Peyer's patch (tissue), 4 donors: ENCODE data around the gene TRIP11. TPM values are rescaled to one million over a fixed set of nuclear protein-coding genes. Genes with fewer than 3 reads are reported as not detected.

Experiments
- DNase-seq, 3 donors: peaks; one replicate each; pipeline ENCODE4 v3.0.0-alpha.2; 2017 to 2019
- H3K27ac ChIP-seq, 4 donors: fragments of 200-600 bp; sonication (generic); one replicate each; pipeline ENCODE4 v1.5.1; 2016 to 2019
- H3K27me3 ChIP-seq, 2 donors: fragments of 200-600 bp; sonication (generic); one replicate each; pipeline ENCODE4 v1.5.1; 2019
- H3K36me3 ChIP-seq, 3 donors: fragments of 200-600 bp; sonication (generic); one replicate each; pipeline ENCODE4 v1.5.1; 2016 to 2019
- H3K4me1 ChIP-seq, 4 donors: fragments of 200-600 bp; sonication (generic); one replicate each; pipeline ENCODE4 v1.5.1; 2016 to 2019
- H3K4me3 ChIP-seq, 4 donors: fragments of 200-600 bp; sonication (generic); 1 replicate in 3 of 4; 2 replicates in 1 of 4; pipeline ENCODE4 v1.5.1; 2016 to 2019; ENCODE audit warnings: mild to moderate bottlenecking in 1 of 4
- H3K9me3 ChIP-seq, 4 donors: fragments of 200-600 bp; sonication (generic); one replicate each; pipeline ENCODE4 v1.5.1; 2016 to 2019; ENCODE audit warnings: mild to moderate bottlenecking in 1 of 4
- CTCF ChIP-seq, 6 experiments: fragments of 450-650 bp in 4 of 6; fragments of 200-600 bp in 2 of 6; sonication (generic) in 1 of 6; IDR thresholded peaks; one replicate each; pipeline ENCODE4 v1.5.1; 2017 to 2019; ENCODE audit warnings: antibody characterized with exemption in 6 of 6, mild to moderate bottlenecking in 3 of 6, moderate library complexity in 1 of 6
- POLR2A ChIP-seq, 2 donors: fragments of 450-650 bp; IDR thresholded peaks; one replicate each; pipeline ENCODE4 v1.5.1; 2017; ENCODE audit warnings: antibody characterized with exemption in 2 of 2, mild to moderate bottlenecking in 2 of 2, moderate library complexity in 2 of 2
- total RNA-seq, 4 donors: library from RNA; depleted of rRNA; stranded (reverse); fragments of >200 nt; gene quantifications; one replicate each; pipeline ENCODE4 v1.1.0, GENCODE V29; 2016

Gene TRIP11
- total RNA-seq, 4 donors from 2014 or later = 24.0 to 74.3 (median 44.7) TPM

GRCh38 chr14:91925727-91926121 is 114.1 kb downstream of the TRIP11 start:
- Histone ChIP-seq H3K9me3 (no peaks in the 10 kb centered on the region), H3K27ac (no peak overlapping the region), H3K36me3 (no peaks in the 10 kb centered on the region), H3K4me1 (no peaks in the 10 kb centered on the region), H3K27me3 (no peaks in the 10 kb centered on the region), H3K4me3 (no peak overlapping the region)
- no peak for DNase-seq
- TF ChIP-seq CTCF (IDR thresholded peaks at IDR 0.05) (no peak), POLR2A (IDR thresholded peaks at IDR 0.05) (no peak)

- Histone ChIP-seq H3K4me3 (no peak overlapping the region), H3K9me3 (no peaks in the 10 kb centered on the region), H3K4me1 (no peaks in the 10 kb centered on the region), H3K27ac (no peak overlapping the region), H3K27me3 (no peaks in the 10 kb centered on the region), H3K36me3 (no peaks in the 10 kb centered on the region)
- TF ChIP-seq CTCF (IDR thresholded peaks at IDR 0.05) (no peak), POLR2A (IDR thresholded peaks at IDR 0.05) (no peak)
- DNase-seq = no peak
These were observed 114.7 kb downstream of the TRIP11 start for GRCh38 chr14:91925001-91925726.

DNA sequence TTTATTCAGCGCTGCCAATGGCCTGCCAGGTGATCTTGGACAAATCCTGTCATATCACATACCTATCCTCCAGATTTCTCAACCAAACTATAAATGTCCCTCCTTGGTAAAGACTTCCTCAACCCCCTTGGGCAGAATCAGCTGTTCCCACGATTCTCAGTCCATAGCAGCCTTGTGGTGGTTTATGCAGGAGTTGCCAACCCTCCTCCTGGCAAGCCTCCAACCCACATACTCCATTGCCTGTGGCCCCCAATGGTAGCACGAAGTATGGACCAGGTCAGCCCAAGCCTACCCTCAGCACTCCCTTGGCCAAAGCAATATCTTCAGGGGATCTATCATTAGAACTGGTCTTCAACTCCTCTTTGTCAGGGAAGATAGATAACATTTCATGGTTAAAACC is 119.3 kb downstream of the TRIP11 start:
- H3K36me3 ChIP-seq = no peaks in the 10 kb centered on the region
- TF ChIP-seq POLR2A (IDR thresholded peaks at IDR 0.05) (no peak), CTCF (IDR thresholded peaks at IDR 0.05) (no peak)
- no peaks in the 10 kb centered on the region for H3K4me1 ChIP-seq
- H3K4me3 ChIP-seq = no peak overlapping the region
- no peak for DNase-seq
- no peaks in the 10 kb centered on the region for H3K9me3 ChIP-seq
- H3K27ac ChIP-seq = no peak overlapping the region
- H3K27me3 ChIP-seq = no peaks in the 10 kb centered on the region

- no peak for TF ChIP-seq CTCF (IDR thresholded peaks at IDR 0.05)
- no peak for TF ChIP-seq POLR2A (IDR thresholded peaks at IDR 0.05)
- Histone ChIP-seq H3K27me3 (no peaks in the 10 kb centered on the region), H3K9me3 (no peaks in the 10 kb centered on the region), H3K4me1 (no peaks in the 10 kb centered on the region), H3K4me3 (no peak overlapping the region), H3K27ac (peak overlapping the region in 3 of 4 donors; percentile 32 to 55 (median 48)), H3K36me3 (no peaks in the 10 kb centered on the region)
- no peak for DNase-seq
These were observed 120.0 kb downstream of the TRIP11 start for GRCh38 chr14:91919814-91920213.

GRCh38 chr14:91918186-91918883 is 121.5 kb downstream of the TRIP11 start:
- TF ChIP-seq POLR2A (IDR thresholded peaks at IDR 0.05) (no peak), CTCF (IDR thresholded peaks at IDR 0.05) (no peak)
- no peak overlapping the region for H3K4me3 ChIP-seq
- DNase-seq = no peak
- H3K36me3 ChIP-seq = no peaks in the 10 kb centered on the region
- H3K27ac ChIP-seq = peak overlapping the region in 2 of 4 donors; percentile 48 to 61
- H3K27me3 ChIP-seq = no peaks in the 10 kb centered on the region
- H3K9me3 ChIP-seq = no peaks in the 10 kb centered on the region
- H3K4me1 ChIP-seq = no peaks in the 10 kb centered on the region

Other genes with a start within 250 kb of the TRIP11 start
- gene TC2N, start 172.5 kb downstream of the TRIP11 start, total RNA-seq = 10 to 100 TPM; 35.2 to 59.4 (median 50.9) TPM
- gene FBLN5, start 92.4 kb downstream of the TRIP11 start, total RNA-seq = 10 to 100 TPM; 30.5 to 61.1 (median 51.2) TPM
- gene ATXN3, start 66.5 kb upstream of the TRIP11 start, total RNA-seq = 100 to 1,000 TPM in 1 of 4 donors, 10 to 100 TPM in 3; 13.3 to 156 (median 23.3) TPM
- 100 to 1,000 TPM; 182 to 325 (median 217) TPM for gene NDUFB1, start 81.6 kb upstream of the TRIP11 start, total RNA-seq
- 10 to 100 TPM; 24.3 to 48.7 (median 25.4) TPM for gene CPSF2, start 81.9 kb upstream of the TRIP11 start, total RNA-seq